AG04450 (cell line): ENCODE data around the gene CEP41. TPM values are rescaled to one million over a fixed set of nuclear protein-coding genes. Genes with fewer than 3 reads are reported as not detected.

ENCODE experiments used
- CTCF ChIA-PET: fragments of 300-600, 350-600 bp; formaldehyde crosslinking; extraction: SDS; loops from one replicate; lab custom pipeline; 2022; ENCODE audit warnings: antibody characterized with exemption, inconsistent platforms; lab: Charles Lee
- POLR2A ChIA-PET: fragments of 350-600 bp; formaldehyde crosslinking; extraction: SDS; loops from one replicate; lab custom pipeline; 2021; ENCODE audit warnings: antibody characterized with exemption, inconsistent platforms; lab: Yijun Ruan, JAX
- DNase-seq: peaks from one replicate; pipeline ENCODE4 v3.0.0-alpha.2; 2011; ENCODE audit warnings: low read depth, low spot score
- H3K27ac ChIP-seq: one replicate; pipeline ENCODE4 v1.5.1; 2012; ENCODE audit warnings: low read depth, low read length, control low read depth
- H3K27me3 ChIP-seq: one replicate; pipeline ENCODE4 v1.6.0; 2012; ENCODE audit warnings: low read length; ENCODE audit not compliant: control insufficient read depth, insufficient read depth
- H3K4me3 ChIP-seq: 2 replicates; pipeline ENCODE4 v1.5.1; 2011; ENCODE audit warnings: mild to moderate bottlenecking, low read depth, low read length, control low read depth
- H3K9me3 ChIP-seq: 2 replicates; pipeline ENCODE4 v1.5.1; 2012; ENCODE audit warnings: low read length; ENCODE audit not compliant: control insufficient read depth, insufficient read depth
- polyA plus RNA-seq: library from polyadenylated mRNA; depleted of rRNA; stranded (reverse); fragments of >200 nt; gene quantifications from 2 replicates; pipeline ENCODE4 v1.2.3, GENCODE V29; 2011
- TF ChIP-seq, protein P1 (sequence below): IDR thresholded peaks from 2 replicates; pipeline ENCODE4 v1.5.1; 2011; ENCODE audit warnings: low read depth, low read length, control low read depth, inconsistent platforms

Gene CEP41
- polyA plus RNA-seq, 1 experiment = 26.4 TPM

- POLR2A ChIA-PET = no interaction called here
- DNase-seq = no peak
- Histone ChIP-seq H3K27me3 (no peaks in the 10 kb centered on the region), H3K9me3 (peaks cover 4% of the 10 kb centered on the region; the same call in 1 of the 2 replicates), H3K27ac (no peak overlapping the region), H3K4me3 (no peak overlapping the region)
- TF ChIP-seq, protein P1, sequence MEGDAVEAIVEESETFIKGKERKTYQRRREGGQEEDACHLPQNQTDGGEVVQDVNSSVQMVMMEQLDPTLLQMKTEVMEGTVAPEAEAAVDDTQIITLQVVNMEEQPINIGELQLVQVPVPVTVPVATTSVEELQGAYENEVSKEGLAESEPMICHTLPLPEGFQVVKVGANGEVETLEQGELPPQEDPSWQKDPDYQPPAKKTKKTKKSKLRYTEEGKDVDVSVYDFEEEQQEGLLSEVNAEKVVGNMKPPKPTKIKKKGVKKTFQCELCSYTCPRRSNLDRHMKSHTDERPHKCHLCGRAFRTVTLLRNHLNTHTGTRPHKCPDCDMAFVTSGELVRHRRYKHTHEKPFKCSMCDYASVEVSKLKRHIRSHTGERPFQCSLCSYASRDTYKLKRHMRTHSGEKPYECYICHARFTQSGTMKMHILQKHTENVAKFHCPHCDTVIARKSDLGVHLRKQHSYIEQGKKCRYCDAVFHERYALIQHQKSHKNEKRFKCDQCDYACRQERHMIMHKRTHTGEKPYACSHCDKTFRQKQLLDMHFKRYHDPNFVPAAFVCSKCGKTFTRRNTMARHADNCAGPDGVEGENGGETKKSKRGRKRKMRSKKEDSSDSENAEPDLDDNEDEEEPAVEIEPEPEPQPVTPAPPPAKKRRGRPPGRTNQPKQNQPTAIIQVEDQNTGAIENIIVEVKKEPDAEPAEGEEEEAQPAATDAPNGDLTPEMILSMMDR = no peak
- CTCF ChIA-PET = no interaction called here
Measured at GRCh38 chr7:130393841-130394411, 46.9 kb downstream of the CEP41 start.

DNA sequence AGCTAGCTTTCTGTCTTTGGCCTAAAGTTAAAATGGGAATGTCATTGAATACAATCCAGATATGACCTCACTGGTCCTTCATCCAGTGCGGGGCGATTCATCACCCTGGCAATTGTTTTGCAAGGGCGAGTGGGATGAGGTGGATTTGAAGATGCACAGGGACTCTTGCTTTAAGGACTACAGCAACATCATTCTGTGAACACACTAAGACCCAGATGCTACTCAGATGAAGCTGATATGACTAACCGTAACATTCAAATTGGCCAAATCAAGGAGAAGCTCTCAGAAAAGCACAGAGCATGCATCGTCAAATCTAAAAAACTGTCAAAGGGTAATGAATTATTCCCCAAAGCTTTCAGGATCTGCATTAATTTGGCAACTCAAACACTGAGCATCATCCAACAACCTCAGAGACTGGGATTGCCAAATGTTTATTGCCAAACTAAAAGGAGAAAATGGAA, 47.7 kb downstream of the CEP41 start:
- DNase-seq = no peak
- TF ChIP-seq, protein P1 = no peak
- POLR2A ChIA-PET = interaction anchor here (1.1 kb wide), 1 partner anchor 29 kb away, joined by 3 read pairs; no protein-coding TSS in a partner anchor
- Histone ChIP-seq H3K9me3 (peaks cover 7% of the 10 kb centered on the region; the same call in 1 of the 2 replicates), H3K4me3 (no peak overlapping the region), H3K27me3 (no peaks in the 10 kb centered on the region), H3K27ac (no peak overlapping the region)
- CTCF ChIA-PET = interaction anchor here (0.8 to 0.9 kb wide), 2 partner anchors 37 to 56 kb away, joined by 3 to 4 read pairs; no protein-coding TSS in a partner anchor

GRCh38 chr7:130390486-130390885, 50.3 kb downstream of the CEP41 start:
- Histone ChIP-seq H3K9me3 (peaks cover 8% of the 10 kb centered on the region; the same call in 1 of the 2 replicates), H3K4me3 (no peak overlapping the region), H3K27me3 (no peaks in the 10 kb centered on the region), H3K27ac (no peak overlapping the region)
- TF ChIP-seq, protein P1 = no peak
- ChIA-PET POLR2A (no interaction called here), CTCF (no interaction called here)
- DNase-seq = no peak

GRCh38 chr7:130388671-130389070, 52.1 kb downstream of the CEP41 start:
- H3K27ac ChIP-seq = no peak overlapping the region
- peaks cover 9% of the 10 kb centered on the region; the same call in 1 of the 2 replicates for H3K9me3 ChIP-seq
- ChIA-PET POLR2A (no interaction called here), CTCF (no interaction called here)
- H3K27me3 ChIP-seq = no peaks in the 10 kb centered on the region
- no peak overlapping the region for H3K4me3 ChIP-seq
- TF ChIP-seq, protein P1 = no peak
- DNase-seq = no peak

DNA sequence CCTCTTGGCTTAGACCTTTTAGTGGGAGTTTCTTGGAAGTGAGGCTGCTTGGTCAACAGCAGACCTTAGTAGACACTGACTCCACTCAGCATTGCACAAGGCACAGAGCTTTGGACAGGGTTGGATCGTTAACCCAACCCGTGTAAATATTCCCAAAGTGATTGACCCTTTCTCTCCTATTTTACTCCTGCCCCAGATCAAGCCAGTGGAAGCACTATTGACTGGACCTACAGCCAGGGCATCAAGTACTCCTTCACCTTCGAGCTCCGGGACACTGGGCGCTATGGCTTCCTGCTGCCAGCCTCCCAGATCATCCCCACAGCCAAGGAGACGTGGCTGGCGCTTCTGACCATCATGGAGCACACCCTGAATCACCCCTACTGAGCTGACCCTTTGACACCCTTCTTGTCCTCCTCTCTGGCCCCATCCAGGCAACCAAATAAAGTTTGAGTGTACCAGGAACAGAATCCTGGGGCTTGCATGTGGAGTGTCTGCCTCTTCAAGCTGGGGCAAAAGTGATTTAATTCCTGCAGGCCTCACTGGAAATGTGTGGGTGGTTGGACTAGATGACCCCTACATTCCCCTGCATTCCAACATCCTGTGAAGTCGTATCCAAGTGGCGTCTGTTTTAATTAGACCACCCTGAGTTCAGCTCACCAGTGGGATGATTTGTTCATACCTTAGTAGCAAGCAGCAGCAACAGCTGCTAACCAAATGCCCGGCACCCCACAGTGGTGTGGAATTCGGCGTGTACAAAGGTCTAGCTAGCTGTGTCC, 53.0 kb downstream of the CEP41 start:
- no peak for DNase-seq
- CTCF ChIA-PET = no interaction called here
- no peak overlapping the region for H3K27ac ChIP-seq
- no peak overlapping the region for H3K4me3 ChIP-seq
- TF ChIP-seq, protein P1 = no peak
- H3K9me3 ChIP-seq = peaks cover 12% of the 10 kb centered on the region; the same call in 1 of the 2 replicates
- H3K27me3 ChIP-seq = no peaks in the 10 kb centered on the region
- POLR2A ChIA-PET = no interaction called here
